Measurements from ENCODE around the gene GDPD3. TPM values are rescaled to one million over a fixed set of nuclear protein-coding genes. Genes with fewer than 3 reads are reported as not detected.

Gene GDPD3
- total RNA-seq, 3 donors from 2014 or later (not counting 1 experiment from before 2014, with no cell fraction given) = 5.3 to 14.7 (median 9.1) TPM

- Mint-ChIP-seq H3K4me1 (peaks cover under 1 to 17% of the 10 kb centered on the region in 2 donors), H3K9me3 (no peaks in the 10 kb centered on the region), H3K27ac (peak overlapping the region in 1 of 2 donors; percentile 29), H3K4me3 (no peak overlapping the region), H3K36me3 (no peaks in the 10 kb centered on the region), H3K27me3 (ENCODE audit: low read depth in 2 of 2) (no peaks in the 10 kb centered on the region)
- intact Hi-C loops (cut with micrococcal nuclease) = no loop called here
- peaks cover 39% of the 10 kb centered on the region for H3K36me3 ChIP-seq (ENCODE audit: control insufficient read depth, insufficient read depth, low read length)
- WGBS (ENCODE audit: insufficient coverage) = 95% methylated on average over 24 of the region's 27 CpGs
- H3K9me3 ChIP-seq (ENCODE audit: control insufficient read depth, insufficient read depth, low read length) = no peaks in the 10 kb centered on the region
- DNase-seq = no peak
- H3K27me3 ChIP-seq (ENCODE audit: control insufficient read depth, insufficient read depth, low read length) = no peaks in the 10 kb centered on the region
- ATAC-seq = peak in 1 of 3 donors; percentile 11
- H3K27ac ChIP-seq (ENCODE audit: low read length) = no peak overlapping the region
- peaks cover 9% of the 10 kb centered on the region for H3K4me1 ChIP-seq (ENCODE audit: control insufficient read depth, insufficient read depth, low read length)
- no peak for TF ChIP-seq CTCF (IDR thresholded peaks at IDR 0.05)
- no peak overlapping the region for H3K4me3 ChIP-seq (ENCODE audit: low read length)
These were observed 26.8 kb downstream of the GDPD3 start for GRCh38 chr16:30086291-30087140.

GRCh38 chr16:30085820-30086219 lies 27.5 kb downstream of the GDPD3 start:
- Histone ChIP-seq H3K27me3 (ENCODE audit: control insufficient read depth, insufficient read depth, low read length) (no peaks in the 10 kb centered on the region), H3K27ac (ENCODE audit: low read length) (no peak overlapping the region), H3K4me3 (ENCODE audit: low read length) (no peak overlapping the region), H3K4me1 (ENCODE audit: control insufficient read depth, insufficient read depth, low read length) (peaks cover 2% of the 10 kb centered on the region), H3K36me3 (ENCODE audit: control insufficient read depth, insufficient read depth, low read length) (peaks cover 44% of the 10 kb centered on the region), H3K9me3 (ENCODE audit: control insufficient read depth, insufficient read depth, low read length) (no peaks in the 10 kb centered on the region)
- H3K9me3 Mint-ChIP-seq = no peaks in the 10 kb centered on the region
- no peaks in the 10 kb centered on the region for H3K36me3 Mint-ChIP-seq
- ATAC-seq (no peak), DNase-seq (no peak)
- 94% methylated on average over 6 of the region's 6 CpGs for whole genome bisulfite sequencing (ENCODE audit: insufficient coverage)
- TF ChIP-seq CTCF (IDR thresholded peaks at IDR 0.05) = no peak
- intact Hi-C loops (cut with micrococcal nuclease) = no loop called here
- no peak overlapping the region for H3K27ac Mint-ChIP-seq
- H3K4me1 Mint-ChIP-seq = peaks cover 0 to 16% of the 10 kb centered on the region in 2 donors
- no peak overlapping the region for H3K4me3 Mint-ChIP-seq
- no peaks in the 10 kb centered on the region for H3K27me3 Mint-ChIP-seq (ENCODE audit: low read depth in 2 of 2)

- H3K4me3 ChIP-seq (ENCODE audit: low read length) = no peak overlapping the region
- H3K36me3 Mint-ChIP-seq = no peaks in the 10 kb centered on the region
- no peak for TF ChIP-seq CTCF (IDR thresholded peaks at IDR 0.05)
- H3K9me3 ChIP-seq (ENCODE audit: control insufficient read depth, insufficient read depth, low read length) = no peaks in the 10 kb centered on the region
- 98% methylated on average over 3 of the region's 3 CpGs for WGBS (ENCODE audit: insufficient coverage)
- H3K4me3 Mint-ChIP-seq = no peak overlapping the region
- ATAC-seq = no peak
- H3K27me3 ChIP-seq (ENCODE audit: control insufficient read depth, insufficient read depth, low read length) = no peaks in the 10 kb centered on the region
- no peak overlapping the region for H3K27ac Mint-ChIP-seq
- no peak overlapping the region for H3K27ac ChIP-seq (ENCODE audit: low read length)
- peaks cover 0 to 13% of the 10 kb centered on the region in 2 donors for H3K4me1 Mint-ChIP-seq
- peaks cover 46% of the 10 kb centered on the region for H3K36me3 ChIP-seq (ENCODE audit: control insufficient read depth, insufficient read depth, low read length)
- no peak for DNase-seq
- H3K9me3 Mint-ChIP-seq = no peaks in the 10 kb centered on the region
- H3K27me3 Mint-ChIP-seq (ENCODE audit: low read depth in 2 of 2) = no peaks in the 10 kb centered on the region
- intact Hi-C loops (cut with micrococcal nuclease) = no loop called here
- no peaks in the 10 kb centered on the region for H3K4me1 ChIP-seq (ENCODE audit: control insufficient read depth, insufficient read depth, low read length)
These were observed 28.1 kb downstream of the GDPD3 start for GRCh38 chr16:30085247-30085646.

All from natural killer cell (primary cell).